ENCODE data around the gene ARL15.
"Not testable (repeated sequence)": the region's sequence is repeated elsewhere in the genome, so short reads cannot be mapped to it uniquely, and the experiment has no call there.

ARL15 gene

GRCh38 chr5:54310433-54311175 lies at the start of gene ARL15:
TSS of gene ARL15 (minus strand) at chr5:54310573.
- DNase-seq: peak; percentile 98

- no peak for DNase-seq
These were observed 49.7 kb upstream of the ARL15 start for GRCh38 chr5:54360089-54360488.

GRCh38 chr5:54357408-54358058 lies 47.2 kb upstream of the ARL15 start:
- no peak for DNase-seq

GRCh38 chr5:54353933-54354564 lies 43.7 kb upstream of the ARL15 start:
- DNase-seq: not testable (repeated sequence)

GRCh38 chr5:54352580-54352979 lies 42.2 kb upstream of the ARL15 start:
- DNase-seq: not testable (repeated sequence)

- DNase-seq: no peak
These were observed 37.0 kb upstream of the ARL15 start for GRCh38 chr5:54347221-54347865.

DNA sequence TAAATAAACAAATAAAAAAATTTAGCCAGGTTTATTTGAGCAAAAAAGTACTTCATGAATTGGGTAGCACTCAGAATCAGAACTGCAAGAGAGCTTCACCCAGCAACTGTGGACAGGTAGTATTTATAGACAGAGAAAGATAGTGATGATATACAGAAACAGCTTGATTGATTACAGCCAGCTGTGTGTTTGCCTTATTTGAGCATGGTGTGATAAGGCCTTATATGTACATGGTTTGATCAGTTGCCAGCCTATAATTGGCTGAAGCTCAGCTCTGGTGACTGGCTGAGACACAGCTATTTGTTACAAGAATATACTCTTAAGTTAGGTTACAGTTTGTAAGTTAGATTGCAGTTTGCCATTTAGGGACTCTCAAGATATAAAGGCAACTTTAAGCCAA lies 34.3 kb upstream of the ARL15 start:
- DNase-seq: no peak

GRCh38 chr5:54341971-54342370 lies 31.6 kb upstream of the ARL15 start:
- DNase-seq: no peak

- no peak for DNase-seq
These were observed 27.1 kb upstream of the ARL15 start for GRCh38 chr5:54337523-54337922.

DNA sequence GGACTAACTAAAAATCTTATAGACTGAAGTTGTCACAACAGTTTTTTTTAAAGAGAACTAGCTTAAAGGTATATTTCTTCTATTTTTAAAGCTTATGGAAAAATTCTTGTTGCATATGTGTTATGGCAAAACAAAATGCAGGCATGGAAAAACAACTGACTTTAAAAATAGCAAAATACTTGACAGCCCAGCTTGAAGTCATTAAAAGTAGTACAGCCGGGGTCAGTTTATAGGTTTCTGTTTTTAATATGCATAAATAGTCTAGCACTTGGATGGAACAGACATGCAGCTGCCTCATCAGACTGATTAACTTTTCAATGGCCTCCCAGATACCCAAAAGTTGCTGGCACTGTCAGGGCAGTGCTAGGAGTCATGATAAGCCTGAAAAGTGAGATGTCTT lies 22.3 kb upstream of the ARL15 start:
- DNase-seq: no peak

GRCh38 chr5:54329731-54330709 lies 19.6 kb upstream of the ARL15 start:
- no peak for DNase-seq

DNA sequence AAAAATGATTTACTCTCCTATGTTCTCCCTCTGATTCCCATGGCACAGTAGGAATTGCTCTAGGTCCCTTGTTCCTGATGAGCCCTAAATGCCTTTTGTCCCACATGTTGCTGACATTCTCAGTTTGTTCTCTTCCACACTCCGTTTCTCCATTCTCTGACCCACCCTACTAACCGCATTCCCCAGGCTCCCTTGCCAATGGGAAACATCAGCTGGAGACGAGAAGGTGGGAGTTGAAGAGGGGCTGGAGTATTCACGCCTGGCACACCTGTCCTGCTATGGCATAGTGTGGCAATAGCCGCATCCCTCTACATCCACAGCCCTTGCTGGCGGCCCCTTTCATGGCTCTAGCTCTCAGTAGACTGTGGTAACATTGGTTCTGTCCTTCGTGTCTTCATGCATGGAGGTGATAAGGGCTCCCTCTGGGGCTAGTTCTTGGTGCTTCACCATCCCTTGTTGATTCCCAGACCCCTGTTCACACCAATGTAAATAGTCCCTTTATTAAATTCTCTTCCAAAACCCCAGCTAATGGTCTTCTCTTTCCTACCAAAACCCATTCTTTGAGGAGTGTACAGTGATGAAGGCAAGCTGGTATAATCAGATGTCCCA lies 16.4 kb upstream of the ARL15 start:
- DNase-seq: no peak

- DNase-seq: no peak
These were observed 15.4 kb upstream of the ARL15 start for GRCh38 chr5:54325610-54326311.

DNA sequence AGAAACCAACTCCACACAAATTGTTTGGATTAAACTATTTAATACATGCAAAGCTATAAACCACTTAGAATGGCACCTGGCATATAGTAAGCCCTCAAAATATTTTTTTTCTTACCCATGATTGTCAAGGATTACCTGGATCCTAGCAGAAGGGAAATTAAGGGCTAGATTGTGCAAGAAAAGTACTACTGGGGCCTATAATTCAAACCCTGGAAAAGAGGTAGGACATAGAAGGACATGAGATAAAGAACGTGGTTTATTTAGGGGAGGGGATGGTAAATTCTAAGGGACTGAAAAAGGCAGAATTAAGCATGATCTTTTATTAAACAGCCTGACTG lies 14.9 kb upstream of the ARL15 start:
- DNase-seq: no peak

DNA sequence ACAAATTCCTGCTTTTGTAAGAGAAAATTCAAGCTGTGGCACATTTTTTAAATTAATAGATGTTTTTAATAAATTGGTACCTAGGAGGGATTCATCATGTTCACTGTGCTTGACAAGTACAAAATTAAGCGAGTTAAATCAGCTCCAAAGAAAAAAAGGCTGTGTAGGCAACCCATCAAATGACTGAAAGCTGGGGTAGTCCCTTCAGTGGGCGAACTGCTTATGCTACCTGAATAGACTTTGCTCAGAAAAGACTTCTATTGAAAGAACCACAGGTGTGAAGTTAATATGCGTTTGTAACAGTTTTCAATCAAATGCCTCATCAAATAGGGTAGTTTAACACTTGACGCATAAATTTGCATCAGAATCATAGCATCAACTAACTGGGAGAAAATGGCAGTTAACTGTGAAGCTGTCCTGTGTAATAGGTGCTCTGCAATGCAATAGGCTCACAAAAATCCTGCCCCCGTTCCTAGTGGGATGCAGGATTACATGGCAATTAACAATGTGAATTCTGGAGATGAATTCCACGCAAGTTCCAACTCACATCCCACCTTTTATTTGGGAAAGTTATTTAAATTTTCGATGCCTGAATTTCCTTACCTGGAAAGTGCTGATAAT lies 14.4 kb upstream of the ARL15 start:
- no peak for DNase-seq

DNA sequence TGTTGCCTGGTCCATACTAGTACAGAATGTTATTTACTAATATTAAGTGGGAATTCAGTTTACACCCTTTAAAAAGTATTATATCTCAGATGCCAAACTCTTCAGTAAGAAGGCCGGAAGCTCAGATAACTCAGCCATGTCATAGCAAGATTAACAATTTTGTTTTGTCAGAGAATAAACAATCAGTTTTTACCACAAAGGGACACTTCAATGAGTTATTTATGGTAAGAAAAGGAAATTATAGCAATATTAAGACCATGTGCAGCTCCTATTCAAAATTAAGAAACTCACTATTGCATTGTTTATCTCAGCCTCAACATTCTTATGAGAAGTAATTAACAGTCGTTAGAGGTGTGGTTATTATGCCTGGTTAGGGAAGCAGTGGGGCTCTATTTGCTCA lies 13.1 kb upstream of the ARL15 start:
- DNase-seq: no peak

DNA sequence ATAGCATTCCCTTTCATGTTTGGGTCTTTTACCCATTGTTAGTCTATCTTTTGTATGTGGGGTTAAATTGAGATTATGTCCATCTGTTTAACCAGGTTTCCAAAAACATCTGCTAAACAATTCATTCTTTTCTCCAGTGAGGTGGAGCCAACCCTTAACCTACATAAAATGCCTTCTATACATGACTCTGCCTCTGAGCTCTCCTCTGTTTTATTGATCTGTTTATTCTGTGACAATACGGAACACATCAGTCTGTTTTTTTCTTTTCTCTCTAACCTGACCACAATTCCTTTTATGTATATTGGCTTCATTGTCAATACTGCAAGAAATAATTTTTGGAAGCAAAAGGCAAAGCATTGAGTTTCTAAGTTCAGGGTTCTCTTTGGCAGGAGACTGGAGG lies 9.9 kb upstream of the ARL15 start:
- no peak for DNase-seq

GRCh38 chr5:54317511-54318260 lies 7.3 kb upstream of the ARL15 start:
- no peak for DNase-seq

DNA sequence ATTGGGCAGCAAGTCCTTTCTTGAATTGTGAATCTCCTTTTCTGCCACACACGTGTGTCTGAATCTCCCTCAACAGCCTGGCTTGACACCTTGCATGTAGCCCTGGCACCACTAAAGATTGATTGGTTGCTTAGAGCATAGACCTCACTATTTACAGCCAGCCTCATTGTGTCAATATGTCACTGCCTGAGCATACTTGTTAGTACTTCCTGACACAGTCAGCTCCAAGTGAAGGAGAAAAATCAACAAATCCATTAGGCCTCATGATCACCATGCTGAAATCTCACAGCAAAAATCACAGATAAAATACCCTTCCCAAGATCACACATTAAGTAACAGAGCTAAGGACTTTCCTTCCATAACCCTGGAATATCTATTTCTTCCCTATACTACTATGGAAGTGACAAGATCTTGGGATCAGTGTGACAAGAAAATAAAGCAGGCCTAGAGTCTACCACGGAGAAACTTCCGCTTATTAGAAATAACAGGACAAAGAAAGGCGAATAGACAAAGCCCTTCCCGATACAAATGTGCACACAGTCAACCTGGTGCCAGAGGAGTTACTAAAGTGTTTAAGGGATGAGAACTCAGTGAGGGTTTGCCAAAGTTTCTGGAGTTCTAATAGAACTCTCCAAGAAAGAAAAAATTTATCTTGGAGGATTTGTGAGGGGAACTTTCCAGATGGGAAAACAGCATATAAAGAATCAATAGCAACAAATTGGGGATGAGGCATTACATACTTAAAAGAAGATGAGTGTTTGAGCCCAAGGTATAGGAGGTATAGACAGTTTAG lies 5.6 kb upstream of the ARL15 start:
- DNase-seq: no peak

Data from activated CD4-positive, alpha-beta T cell treated with anti-CD3 and anti-CD28 coated beads, Interleukin-2, amount 50 U/mL, for 16 hours (primary cell).